Mesendoderm (in vitro differentiated cells): Measurements from ENCODE around the gene DNER.
"Not testable (repeated sequence)": the region's sequence is repeated elsewhere in the genome, so short reads cannot be mapped to it uniquely, and the experiment has no call there.

Experiments used
- DNase-seq: peaks from one replicate; pipeline ENCODE4 v3.0.0; 2013
- H2AK5ac ChIP-seq: 2 replicates; pipeline ENCODE4 v1.6.1; 2013; ENCODE audit warnings: low read length, inconsistent platforms
- H2BK120ac ChIP-seq: 2 replicates; pipeline ENCODE4 v1.6.1; 2013; ENCODE audit warnings: low read depth, mild to moderate bottlenecking, low read length, moderate library complexity, mixed read lengths
- H2BK15ac ChIP-seq: replicated peaks from 2 replicates; pipeline ENCODE4 v1.6.1; 2013; ENCODE audit warnings: low read depth, mild to moderate bottlenecking, moderate library complexity
- H2BK5ac ChIP-seq: 2 replicates; pipeline ENCODE4 v1.6.1; 2013; ENCODE audit warnings: low read length, inconsistent platforms
- H3K18ac ChIP-seq: 2 replicates; pipeline ENCODE4 v1.6.1; 2013; ENCODE audit warnings: mild to moderate bottlenecking, low read length, mixed read lengths
- H3K23ac ChIP-seq: one replicate; pipeline ENCODE4 v1.6.1; 2013; ENCODE audit warnings: low read length
- H3K27ac ChIP-seq: 2 replicates; pipeline ENCODE4 v1.5.1; 2013; ENCODE audit warnings: low read depth, mild to moderate bottlenecking, inconsistent platforms, low read length, moderate library complexity
- H3K27me3 ChIP-seq: 2 replicates; pipeline ENCODE4 v1.6.1; 2013; ENCODE audit warnings: low read length, control low read depth, mild to moderate bottlenecking, inconsistent platforms; ENCODE audit not compliant: insufficient read depth, poor library complexity
- H3K36me3 ChIP-seq: 2 replicates; pipeline ENCODE4 v1.6.1; 2013; ENCODE audit warnings: low read length, inconsistent platforms; ENCODE audit not compliant: control insufficient read depth, insufficient read depth
- H3K4ac ChIP-seq: one replicate; pipeline ENCODE4 v1.6.1; 2013; ENCODE audit warnings: low read depth, mild to moderate bottlenecking, low read length, moderate library complexity
- H3K4me1 ChIP-seq: 2 replicates; pipeline ENCODE4 v1.6.1; 2013; ENCODE audit warnings: low read depth, low read length, inconsistent platforms; ENCODE audit not compliant: control insufficient read depth
- H3K4me2 ChIP-seq: 2 replicates; pipeline ENCODE4 v1.6.1; 2013; ENCODE audit warnings: low read length
- H3K4me3 ChIP-seq: 2 replicates; pipeline ENCODE4 v1.5.1; 2013; ENCODE audit warnings: mild to moderate bottlenecking, low read length
- H3K56ac ChIP-seq: one replicate; pipeline ENCODE4 v1.6.1; 2013; ENCODE audit warnings: low read length
- H3K79me1 ChIP-seq: 2 replicates; pipeline ENCODE4 v1.6.1; 2013; ENCODE audit warnings: low read length, inconsistent platforms
- H3K79me2 ChIP-seq: 2 replicates; pipeline ENCODE4 v1.6.1; 2013; ENCODE audit warnings: mild to moderate bottlenecking, low read length; ENCODE audit not compliant: control insufficient read depth, insufficient read depth
- H3K9ac ChIP-seq: 2 replicates; pipeline ENCODE4 v1.6.1; 2013; ENCODE audit warnings: low read length, inconsistent platforms
- H4K5ac ChIP-seq: one replicate; pipeline ENCODE4 v1.6.1; 2013; ENCODE audit warnings: low read length
- H4K8ac ChIP-seq: one replicate; pipeline ENCODE4 v1.6.1; 2013; ENCODE audit warnings: low read depth, mild to moderate bottlenecking, control low read depth, low read length, moderate library complexity
- WGBS: extraction: QIAGEN DNeasy Blood & Tissue Kit; methylation state at CpG from one replicate; pipeline ENCODE4 v1.1.7; 2013; ENCODE audit warnings: low lambda C conversion rate, missing lambda C conversion rate; ENCODE audit not compliant: insufficient coverage; ENCODE audit errors: extremely low coverage; 5-methylcytosine and 5-hydroxymethylcytosine counted together

DNER gene

DNA sequence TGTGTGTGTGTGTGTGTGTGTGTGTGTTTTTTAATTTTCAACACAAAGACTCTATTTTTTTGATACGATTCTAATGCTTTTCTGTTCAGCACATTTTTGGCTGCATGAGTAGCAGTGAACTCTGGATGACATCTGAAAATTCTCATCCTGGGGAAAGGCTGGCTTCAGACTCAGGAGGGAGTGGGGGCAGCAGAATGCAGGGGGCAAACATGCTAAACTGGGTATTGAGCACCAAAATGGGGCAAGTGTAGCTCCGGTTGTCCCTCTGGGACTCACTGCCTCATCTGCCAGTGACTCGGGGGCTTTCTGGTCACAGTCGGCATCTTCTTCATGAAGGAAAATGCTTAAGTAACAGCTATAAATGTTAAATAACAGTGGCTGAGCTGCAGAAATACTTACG lies 326.5 kb downstream of the DNER start:
- H4K5ac ChIP-seq = no peak overlapping the region

DNA sequence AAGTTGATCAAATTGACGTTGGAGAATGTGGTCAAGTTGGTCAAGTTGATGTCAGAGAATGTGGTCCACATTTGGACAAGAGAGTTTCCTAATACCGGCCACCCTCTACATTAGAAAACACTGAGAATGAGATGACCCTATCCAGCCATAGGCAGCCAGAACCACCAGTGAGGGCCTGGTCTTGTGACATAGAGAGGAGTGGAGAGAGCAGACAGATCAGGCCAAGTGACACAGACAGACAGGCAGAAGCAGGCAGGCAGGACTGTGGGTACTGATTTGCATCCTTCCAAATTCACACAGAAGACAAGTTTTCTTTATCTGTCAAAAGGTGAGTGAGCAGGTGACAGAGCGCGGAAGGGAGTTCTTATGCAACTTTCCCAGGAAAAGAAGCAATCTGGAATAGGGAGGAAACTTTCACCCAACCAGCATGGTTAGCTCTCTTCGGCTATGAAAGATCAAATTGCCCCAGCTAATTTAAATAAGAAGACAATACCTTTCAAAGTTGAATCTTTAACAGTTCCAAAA lies 334.2 kb downstream of the DNER start:
- no CpG with 5 or more reads among the region's 5 CpGs for WGBS
- no peaks in the 10 kb centered on the region for H3K36me3 ChIP-seq
- H3K79me2 ChIP-seq = no peaks in the 10 kb centered on the region
- H2BK120ac ChIP-seq = no peak overlapping the region
- H2AK5ac ChIP-seq = no peak overlapping the region
- no peak for DNase-seq
- no peak overlapping the region for H3K18ac ChIP-seq
- H3K56ac ChIP-seq = no peak overlapping the region
- no peak overlapping the region for H3K4ac ChIP-seq
- no peaks in the 10 kb centered on the region for H3K79me1 ChIP-seq
- no peak overlapping the region for H3K9ac ChIP-seq
- H3K4me3 ChIP-seq = no peak overlapping the region
- no peak overlapping the region for H4K8ac ChIP-seq
- no peak overlapping the region for H2BK15ac ChIP-seq
- H3K23ac ChIP-seq = no peak overlapping the region
- H2BK5ac ChIP-seq = no peak overlapping the region
- H4K5ac ChIP-seq = no peak overlapping the region
- H3K27me3 ChIP-seq = no peaks in the 10 kb centered on the region
- no peaks in the 10 kb centered on the region for H3K4me1 ChIP-seq
- no peak overlapping the region for H3K27ac ChIP-seq
- no peak overlapping the region for H3K4me2 ChIP-seq

More for the DNA sequence above, 326.5 kb downstream of the DNER start:
- Histone ChIP-seq H3K56ac (no peak overlapping the region), H3K36me3 (no peaks in the 10 kb centered on the region), H2BK120ac (no peak overlapping the region), H3K9ac (no peak overlapping the region), H3K4ac (no peak overlapping the region), H2BK5ac (no peak overlapping the region), H3K23ac (no peak overlapping the region), H3K27me3 (no peaks in the 10 kb centered on the region), H3K4me1 (no peaks in the 10 kb centered on the region), H3K4me2 (no peak overlapping the region), H4K8ac (no peak overlapping the region), H3K4me3 (no peak overlapping the region), H2BK15ac (no peak overlapping the region), H2AK5ac (no peak overlapping the region), H3K79me2 (no peaks in the 10 kb centered on the region), H3K18ac (no peak overlapping the region), H3K27ac (no peak overlapping the region), H3K79me1 (no peaks in the 10 kb centered on the region)
- no CpG with 5 or more reads among the region's 5 CpGs for WGBS
- no peak for DNase-seq

DNA sequence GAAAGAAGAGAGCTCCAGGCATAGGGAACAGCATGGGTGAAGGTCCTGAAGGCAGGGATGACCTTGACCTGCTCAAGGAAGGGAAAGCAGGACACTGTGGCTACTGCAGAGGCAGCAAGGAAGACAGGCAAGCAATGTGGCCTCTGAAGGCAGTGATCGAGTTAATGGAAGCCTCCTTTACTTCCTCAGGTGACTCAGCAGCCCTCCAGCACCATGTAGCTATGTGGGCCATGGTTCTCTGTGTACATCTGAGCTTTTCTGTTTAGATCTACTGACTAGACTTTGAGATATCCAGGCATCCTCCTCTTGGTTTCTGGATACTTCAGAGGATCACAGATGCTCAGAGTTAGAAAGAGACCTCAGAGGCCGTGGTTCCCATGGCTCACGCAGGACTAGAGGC lies 336.0 kb downstream of the DNER start:
- no CpG with 5 or more reads among the region's 3 CpGs for WGBS
- no peak overlapping the region for H3K4me3 ChIP-seq
- H4K8ac ChIP-seq = no peak overlapping the region
- H3K27me3 ChIP-seq = no peaks in the 10 kb centered on the region
- no peak for DNase-seq
- H2BK120ac ChIP-seq = no peak overlapping the region
- no peak overlapping the region for H2BK5ac ChIP-seq
- H3K9ac ChIP-seq = no peak overlapping the region
- H3K79me1 ChIP-seq = no peaks in the 10 kb centered on the region
- H3K4me1 ChIP-seq = no peaks in the 10 kb centered on the region
- H2BK15ac ChIP-seq = no peak overlapping the region
- no peaks in the 10 kb centered on the region for H3K79me2 ChIP-seq
- H4K5ac ChIP-seq = no peak overlapping the region
- H3K4me2 ChIP-seq = no peak overlapping the region
- no peak overlapping the region for H3K4ac ChIP-seq
- no peak overlapping the region for H3K18ac ChIP-seq
- no peak overlapping the region for H3K27ac ChIP-seq
- H3K36me3 ChIP-seq = no peaks in the 10 kb centered on the region
- H2AK5ac ChIP-seq = no peak overlapping the region
- H3K23ac ChIP-seq = no peak overlapping the region
- no peak overlapping the region for H3K56ac ChIP-seq

DNA sequence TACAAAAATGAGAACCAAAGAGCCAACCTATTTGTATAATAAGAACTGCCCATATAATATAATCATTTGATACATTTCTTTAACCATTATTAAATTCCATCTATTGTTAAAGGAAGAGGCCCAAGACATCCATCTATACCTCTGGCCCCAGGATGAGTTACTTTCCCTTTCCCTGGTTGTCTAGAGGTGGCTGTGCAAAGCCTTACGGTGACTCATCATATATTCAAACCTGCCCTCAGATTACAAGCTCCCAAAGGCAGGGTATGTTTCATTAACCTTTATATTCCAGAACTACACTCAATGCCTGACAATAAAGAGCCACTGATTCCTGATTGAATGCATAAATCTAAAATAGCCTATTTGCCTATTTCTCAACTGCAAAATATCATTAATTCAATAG lies 337.5 kb downstream of the DNER start:
- Histone ChIP-seq H3K9ac (no peak overlapping the region), H3K4me2 (no peak overlapping the region), H3K23ac (no peak overlapping the region), H4K8ac (no peak overlapping the region), H2BK5ac (no peak overlapping the region), H2BK120ac (no peak overlapping the region), H3K56ac (no peak overlapping the region), H2AK5ac (no peak overlapping the region), H3K36me3 (no peaks in the 10 kb centered on the region), H3K4ac (no peak overlapping the region), H3K79me1 (no peaks in the 10 kb centered on the region), H3K27ac (no peak overlapping the region), H3K4me3 (no peak overlapping the region), H2BK15ac (no peak overlapping the region), H3K27me3 (no peaks in the 10 kb centered on the region), H4K5ac (no peak overlapping the region), H3K18ac (no peak overlapping the region), H3K4me1 (no peaks in the 10 kb centered on the region), H3K79me2 (no peaks in the 10 kb centered on the region)
- no peak for DNase-seq
- WGBS = no CpG with 5 or more reads among the region's 1 CpG

DNA sequence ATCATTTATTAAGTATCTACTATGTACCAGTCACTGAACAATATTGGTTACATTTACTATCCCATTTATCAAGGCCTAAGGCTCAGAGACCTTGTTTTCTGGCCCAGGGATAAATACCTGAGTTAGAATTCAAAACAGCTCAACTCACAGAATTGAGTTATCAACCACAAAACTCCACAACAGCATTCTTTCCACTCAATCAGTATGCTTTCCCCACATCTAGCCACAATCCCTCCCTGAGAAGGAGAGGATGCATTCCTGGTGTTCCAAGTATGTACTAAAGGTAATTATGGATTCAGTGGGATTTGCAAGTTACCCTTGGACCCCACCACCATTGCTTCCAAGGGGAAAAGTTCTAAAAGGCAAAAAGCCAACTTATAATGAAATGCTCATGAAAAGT lies 339.1 kb downstream of the DNER start:
- no peak overlapping the region for H3K27ac ChIP-seq
- no peak overlapping the region for H3K18ac ChIP-seq
- H3K36me3 ChIP-seq = no peaks in the 10 kb centered on the region
- H2AK5ac ChIP-seq = no peak overlapping the region
- H3K4ac ChIP-seq = no peak overlapping the region
- no peak overlapping the region for H2BK120ac ChIP-seq
- H4K5ac ChIP-seq = no peak overlapping the region
- no peaks in the 10 kb centered on the region for H3K27me3 ChIP-seq
- H3K4me1 ChIP-seq = no peaks in the 10 kb centered on the region
- H4K8ac ChIP-seq = no peak overlapping the region
- no peak overlapping the region for H3K56ac ChIP-seq
- no peak overlapping the region for H3K23ac ChIP-seq
- no peaks in the 10 kb centered on the region for H3K79me1 ChIP-seq
- no peak overlapping the region for H2BK15ac ChIP-seq
- H2BK5ac ChIP-seq = no peak overlapping the region
- no peak overlapping the region for H3K4me2 ChIP-seq
- H3K4me3 ChIP-seq = no peak overlapping the region
- no peak for DNase-seq
- no peak overlapping the region for H3K9ac ChIP-seq
- H3K79me2 ChIP-seq = no peaks in the 10 kb centered on the region

DNA sequence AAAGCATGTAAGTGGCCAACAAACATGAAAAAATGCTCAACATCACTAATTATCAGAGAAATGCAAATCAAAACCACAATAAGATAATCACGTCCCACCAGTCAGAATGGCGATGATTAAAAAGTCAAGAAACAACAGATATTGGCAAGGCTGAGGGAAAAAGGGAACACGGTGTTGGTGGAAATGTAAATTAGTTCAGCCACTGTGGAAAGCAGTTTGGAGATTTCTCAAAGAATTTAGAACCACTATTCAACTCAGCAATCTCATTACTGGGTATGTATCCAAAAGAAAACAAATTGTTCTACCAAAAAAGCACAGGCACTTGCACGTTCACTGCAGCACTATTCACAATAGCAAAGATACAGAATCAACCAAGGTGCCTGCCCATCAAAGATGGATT lies 341.0 kb downstream of the DNER start:
- H3K79me2 ChIP-seq, H3K36me3 ChIP-seq, H3K9ac ChIP-seq, H3K4me2 ChIP-seq, H2BK5ac ChIP-seq, H4K5ac ChIP-seq, H3K4ac ChIP-seq, H3K56ac ChIP-seq, H3K4me3 ChIP-seq, H4K8ac ChIP-seq, H3K27ac ChIP-seq, H3K23ac ChIP-seq, H2BK120ac ChIP-seq, H3K18ac ChIP-seq, DNase-seq, H3K4me1 ChIP-seq, H3K79me1 ChIP-seq, H2AK5ac ChIP-seq, H3K27me3 ChIP-seq, H2BK15ac ChIP-seq: not testable (repeated sequence)
- WGBS = no CpG with 5 or more reads among the region's 4 CpGs
